ENCODE results near the gene KANSL3. TPM values are rescaled to one million over a fixed set of nuclear protein-coding genes. Genes with fewer than 3 reads are reported as not detected.

KANSL3 gene
- total and polyA plus RNA-seq, 2 donors (not counting 3 experiments of a cell fraction or from before 2014, with no cell fraction given) = 27.7 to 36.9 TPM

- CTCF ChIA-PET = interaction anchor here (11.6 kb wide), 1 partner anchor 8 kb away, joined by 130 read pairs; the partner anchor contains the start of gene ARID5A
- no peaks in the 10 kb centered on the region for H3K27me3 ChIP-seq (ENCODE audit: control insufficient read depth in 2 of 2, insufficient read depth in 2 of 2, low read length in 2 of 2)
- no peaks in the 10 kb centered on the region for H3K4me1 ChIP-seq (ENCODE audit: control insufficient read depth, extremely low read depth, insufficient read depth, low read length)
- no peak for FAIRE-seq
- H3K36me3 ChIP-seq (ENCODE audit: control insufficient read depth in 2 of 2, extremely low read depth in 1 of 2, insufficient read depth in 2 of 2, low read length in 2 of 2) = peaks cover 5 to 44% of the 10 kb centered on the region in 2 experiments
- no peak for DNase-seq (ENCODE audit: low read depth, low spot score)
- no TSS peak for BruUV-seq (replicated peaks)
- H4K20me1 ChIP-seq (replicated peaks; ENCODE audit: control insufficient read depth, extremely low read depth, insufficient read depth, low read length) = no peaks in the 10 kb centered on the region
- no peak overlapping the region for H3K9ac ChIP-seq (replicated peaks; ENCODE audit: extremely low read depth, insufficient read depth, low read length)
- POLR2A ChIA-PET = no interaction called here
- H3K79me2 ChIP-seq (ENCODE audit: control insufficient read depth, insufficient read depth, low read length) = peaks cover 8% of the 10 kb centered on the region
- H3K4me2 ChIP-seq (ENCODE audit: insufficient read depth, low read length) = no peak overlapping the region
- dilution Hi-C loops (cut with MboI; ENCODE audit: extremely low pct_ligation_motif_present, low sequenced_read_pairs) = no loop called here
- intact Hi-C loops (cut with micrococcal nuclease) = no loop called here
- H3K9me3 ChIP-seq (replicated peaks; ENCODE audit: control insufficient read depth, insufficient read depth, low read length) = no peaks in the 10 kb centered on the region
- TF ChIP-seq POLR2AphosphoS5 (IDR thresholded peaks at IDR 0.05; ENCODE audit: insufficient read depth, low read depth, low read length) (no peak), JUN (IDR thresholded peaks at IDR 0.05; ENCODE audit: borderline replicate concordance, insufficient read depth, insufficient read length, low read depth) (no peak), CTCF (IDR thresholded peaks at IDR 0.05; ENCODE audit: extremely low read depth in 1 of 2, insufficient read depth in 1 of 2, low read depth in 1 of 2, low read length in 2 of 2) (no peak), FOS (IDR thresholded peaks at IDR 0.05; ENCODE audit: borderline replicate concordance, insufficient read depth, low read length) (no peak), GATA2 (IDR thresholded peaks at IDR 0.05; ENCODE audit: insufficient read depth, insufficient read length, low read depth, low read length) (no peak)
- TF ChIP-seq, protein P1, sequence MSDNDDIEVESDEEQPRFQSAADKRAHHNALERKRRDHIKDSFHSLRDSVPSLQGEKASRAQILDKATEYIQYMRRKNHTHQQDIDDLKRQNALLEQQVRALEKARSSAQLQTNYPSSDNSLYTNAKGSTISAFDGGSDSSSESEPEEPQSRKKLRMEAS (IDR thresholded peaks at IDR 0.05; ENCODE audit: insufficient read depth, insufficient read length) = no peak
- no peak overlapping the region for H2AFZ ChIP-seq (ENCODE audit: low read depth, low read length)
- H3K27ac ChIP-seq (ENCODE audit: insufficient read depth, low read depth, low read length) = no peak overlapping the region
- H3K9me1 ChIP-seq (replicated peaks; ENCODE audit: control insufficient read depth, extremely low read depth, insufficient read depth, low read length) = no peaks in the 10 kb centered on the region
- no peak overlapping the region for H3K4me3 ChIP-seq (replicated peaks in 1 of 3; ENCODE audit: insufficient read depth in 1 of 3, low read depth in 1 of 3, low read length in 3 of 3)
Observed at GRCh38 chr2:96546797-96547196, 91.3 kb downstream of the KANSL3 start.

Data from endothelial cell of umbilical vein (primary cell).